C1 segment of cervical spinal cord (tissue), 14 donors: ENCODE measurements around the gene NRBP1.

Experiments used
- DNase-seq, 14 donors: peaks; one replicate each; lab custom pipeline; 2025; lab: John Stamatoyannopoulos, UW

The NRBP1 gene

GRCh38 chr2:27489498-27490397 lies 61.3 kb downstream of the NRBP1 start, which contains the start of gene IFT172:
IFT172 (minus strand) TSS chr2:27489743; CDS start chr2:27489653, 90 bp downstream.
- peak; percentile 42 to 99 (median 93) for DNase-seq
